ENCODE measurements around the gene CALCOCO1.
A peak's percentile ranks its signal among the peaks of the same experiment; 100 is the strongest.
"Not testable (repeated sequence)": the region's sequence is repeated elsewhere in the genome, so short reads cannot be mapped to it uniquely, and the experiment has no call there.

Gene CALCOCO1

GRCh38 chr12:53727310-53728041, at the start of gene CALCOCO1:
Gene CALCOCO1 (minus strand): TSS chr12:53727452. CDS start chr12:53725242, 2,210 bp downstream.
- DNase-seq (ENCODE audit: low spot score), result peak; percentile 97

GRCh38 chr12:53776872-53777271, 49.6 kb upstream of the CALCOCO1 start:
- no peak for DNase-seq (ENCODE audit: low spot score)

- DNase-seq (ENCODE audit: low spot score), result no peak
Measured at GRCh38 chr12:53775478-53776145, 48.4 kb upstream of the CALCOCO1 start.

- peak; percentile 72 for DNase-seq (ENCODE audit: low spot score)
Measured at GRCh38 chr12:53770281-53770680, 43.0 kb upstream of the CALCOCO1 start.

GRCh38 chr12:53768976-53769375, 41.7 kb upstream of the CALCOCO1 start:
- DNase-seq (ENCODE audit: low spot score), result no peak

- DNase-seq (ENCODE audit: low spot score), result no peak
Measured at GRCh38 chr12:53766881-53767280, 39.6 kb upstream of the CALCOCO1 start.

GRCh38 chr12:53765891-53766290, 38.6 kb upstream of the CALCOCO1 start:
- no peak for DNase-seq (ENCODE audit: low spot score)

GRCh38 chr12:53764615-53765014, 37.4 kb upstream of the CALCOCO1 start:
- DNase-seq (ENCODE audit: low spot score), result no peak

GRCh38 chr12:53762793-53763192, 35.5 kb upstream of the CALCOCO1 start:
- DNase-seq (ENCODE audit: low spot score), result not testable (repeated sequence)

- DNase-seq (ENCODE audit: low spot score), result no peak
Measured at GRCh38 chr12:53761306-53761705, 34.1 kb upstream of the CALCOCO1 start.

- DNase-seq (ENCODE audit: low spot score), result no peak
Measured at GRCh38 chr12:53759261-53759660, 32.0 kb upstream of the CALCOCO1 start.

- DNase-seq (ENCODE audit: low spot score), result no peak
Measured at GRCh38 chr12:53758730-53759103, 31.5 kb upstream of the CALCOCO1 start.

- DNase-seq (ENCODE audit: low spot score), result no peak
Measured at GRCh38 chr12:53758081-53758729, 31.0 kb upstream of the CALCOCO1 start.

GRCh38 chr12:53757101-53757770, 30.0 kb upstream of the CALCOCO1 start:
- DNase-seq (ENCODE audit: low spot score), result peak; percentile 20

- DNase-seq (ENCODE audit: low spot score), result no peak
Measured at GRCh38 chr12:53756300-53757100, 29.2 kb upstream of the CALCOCO1 start.

- DNase-seq (ENCODE audit: low spot score), result no peak
Measured at GRCh38 chr12:53755893-53756292, 28.6 kb upstream of the CALCOCO1 start.

- no peak for DNase-seq (ENCODE audit: low spot score)
Measured at GRCh38 chr12:53755451-53755891, 28.2 kb upstream of the CALCOCO1 start.

GRCh38 chr12:53754633-53755264, 27.5 kb upstream of the CALCOCO1 start:
- DNase-seq (ENCODE audit: low spot score), result no peak

GRCh38 chr12:53754188-53754585, 26.9 kb upstream of the CALCOCO1 start:
- DNase-seq (ENCODE audit: low spot score), result no peak

GRCh38 chr12:53752621-53753020, 25.4 kb upstream of the CALCOCO1 start:
- DNase-seq (ENCODE audit: low spot score), result no peak

GRCh38 chr12:53752192-53752601, 24.9 kb upstream of the CALCOCO1 start:
- DNase-seq (ENCODE audit: low spot score), result no peak
